Trophoblast cell (in vitro differentiated cells and primary cell): ENCODE measurements around the gene SP1.
"Not testable (repeated sequence)": the region's sequence is repeated elsewhere in the genome, so short reads cannot be mapped to it uniquely, and the experiment has no call there.

Experiments used
- DNase-seq, 2 donors: peaks; one replicate each; pipeline ENCODE4 v3.0.0-alpha.2; 2016
- H2AFZ ChIP-seq: 2 replicates; pipeline ENCODE4 v1.6.1; 2013; ENCODE audit warnings: low read length, moderate library complexity, mild to moderate bottlenecking; ENCODE audit not compliant: insufficient read depth, poor library complexity
- H2AK5ac ChIP-seq: 2 replicates; pipeline ENCODE4 v1.6.1; 2013; ENCODE audit warnings: mild to moderate bottlenecking, low read length
- H2BK120ac ChIP-seq: 2 replicates; pipeline ENCODE4 v1.6.1; 2013; ENCODE audit warnings: low read length, mild to moderate bottlenecking, moderate library complexity; ENCODE audit not compliant: insufficient read depth, poor library complexity
- H2BK12ac ChIP-seq: 2 replicates; pipeline ENCODE4 v1.6.1; 2013; ENCODE audit warnings: mild to moderate bottlenecking, low read length, moderate library complexity
- H2BK5ac ChIP-seq: 2 replicates; pipeline ENCODE4 v1.6.1; 2013; ENCODE audit warnings: low read length, low read depth, moderate library complexity, mild to moderate bottlenecking; ENCODE audit not compliant: poor library complexity
- H3K14ac ChIP-seq: 2 replicates; pipeline ENCODE4 v1.6.1; 2013; ENCODE audit warnings: mild to moderate bottlenecking, low read length
- H3K18ac ChIP-seq: 2 replicates; pipeline ENCODE4 v1.6.1; 2013; ENCODE audit warnings: mild to moderate bottlenecking, low read length
- H3K23ac ChIP-seq: 2 replicates; pipeline ENCODE4 v1.6.1; 2013; ENCODE audit warnings: low read length
- H3K27ac ChIP-seq: 2 replicates; pipeline ENCODE4 v1.5.1; 2013; ENCODE audit warnings: low read depth, mild to moderate bottlenecking, inconsistent platforms, low read length, moderate library complexity
- H3K27me3 ChIP-seq: 2 replicates; pipeline ENCODE4 v1.6.1; 2013; ENCODE audit warnings: inconsistent platforms, mild to moderate bottlenecking, low read length, moderate library complexity; ENCODE audit not compliant: insufficient read depth
- H3K36me3 ChIP-seq, 2 experiments: 1 replicate in 1 of 2; 2 replicates in 1 of 2; pipeline ENCODE4 v1.6.1; 2013; ENCODE audit warnings: low read length in 2 of 2, mild to moderate bottlenecking in 2 of 2, moderate library complexity in 1 of 2; ENCODE audit not compliant: insufficient read depth in 2 of 2, control insufficient read depth in 1 of 2
- H3K4ac ChIP-seq: 2 replicates; pipeline ENCODE4 v1.6.1; 2013; ENCODE audit warnings: low read depth, mild to moderate bottlenecking, low read length, moderate library complexity
- H3K4me1 ChIP-seq, 2 experiments: 1 replicate in 1 of 2; 2 replicates in 1 of 2; pipeline ENCODE4 v1.6.1; 2013; ENCODE audit warnings: low read length in 2 of 2, mild to moderate bottlenecking in 2 of 2, moderate library complexity in 1 of 2; ENCODE audit not compliant: insufficient read depth in 2 of 2, control insufficient read depth in 1 of 2
- H3K4me2 ChIP-seq: 2 replicates; pipeline ENCODE4 v1.6.1; 2013; ENCODE audit warnings: inconsistent platforms, mild to moderate bottlenecking, low read length, moderate library complexity
- H3K4me3 ChIP-seq: 2 replicates; pipeline ENCODE4 v1.5.1; 2013; ENCODE audit warnings: mild to moderate bottlenecking, low read depth, low read length, inconsistent platforms
- H3K79me1 ChIP-seq: one replicate; pipeline ENCODE4 v1.6.1; 2013; ENCODE audit warnings: low read length
- H3K79me2 ChIP-seq: 2 replicates; pipeline ENCODE4 v1.6.1; 2013; ENCODE audit warnings: low read length, mild to moderate bottlenecking; ENCODE audit not compliant: control insufficient read depth, insufficient read depth, poor library complexity
- H3K9ac ChIP-seq: 2 replicates; pipeline ENCODE4 v1.6.1; 2013; ENCODE audit warnings: mild to moderate bottlenecking, low read length
- H3K9me3 ChIP-seq: 2 replicates; pipeline ENCODE4 v1.6.1; 2013; ENCODE audit warnings: low read depth, mild to moderate bottlenecking, control low read depth, inconsistent platforms, low read length; ENCODE audit not compliant: insufficient read depth
- H4K12ac ChIP-seq: 2 replicates; pipeline ENCODE4 v1.6.1; 2013; ENCODE audit warnings: low read depth, mild to moderate bottlenecking, low read length, moderate library complexity
- H4K8ac ChIP-seq: 2 replicates; pipeline ENCODE4 v1.6.1; 2013; ENCODE audit warnings: low read depth, mild to moderate bottlenecking, low read length, moderate library complexity
- H4K91ac ChIP-seq: one replicate; pipeline ENCODE4 v1.6.1; 2013; ENCODE audit warnings: low read depth, mild to moderate bottlenecking, low read length, moderate library complexity
- WGBS: extraction: QIAGEN DNeasy Blood & Tissue Kit; methylation state at CpG from one replicate; pipeline ENCODE4 v1.1.7; 2013; ENCODE audit warnings: missing lambda C conversion rate; ENCODE audit not compliant: insufficient read length, insufficient coverage; ENCODE audit errors: extremely low coverage; 5-methylcytosine and 5-hydroxymethylcytosine counted together

SP1 gene

DNA sequence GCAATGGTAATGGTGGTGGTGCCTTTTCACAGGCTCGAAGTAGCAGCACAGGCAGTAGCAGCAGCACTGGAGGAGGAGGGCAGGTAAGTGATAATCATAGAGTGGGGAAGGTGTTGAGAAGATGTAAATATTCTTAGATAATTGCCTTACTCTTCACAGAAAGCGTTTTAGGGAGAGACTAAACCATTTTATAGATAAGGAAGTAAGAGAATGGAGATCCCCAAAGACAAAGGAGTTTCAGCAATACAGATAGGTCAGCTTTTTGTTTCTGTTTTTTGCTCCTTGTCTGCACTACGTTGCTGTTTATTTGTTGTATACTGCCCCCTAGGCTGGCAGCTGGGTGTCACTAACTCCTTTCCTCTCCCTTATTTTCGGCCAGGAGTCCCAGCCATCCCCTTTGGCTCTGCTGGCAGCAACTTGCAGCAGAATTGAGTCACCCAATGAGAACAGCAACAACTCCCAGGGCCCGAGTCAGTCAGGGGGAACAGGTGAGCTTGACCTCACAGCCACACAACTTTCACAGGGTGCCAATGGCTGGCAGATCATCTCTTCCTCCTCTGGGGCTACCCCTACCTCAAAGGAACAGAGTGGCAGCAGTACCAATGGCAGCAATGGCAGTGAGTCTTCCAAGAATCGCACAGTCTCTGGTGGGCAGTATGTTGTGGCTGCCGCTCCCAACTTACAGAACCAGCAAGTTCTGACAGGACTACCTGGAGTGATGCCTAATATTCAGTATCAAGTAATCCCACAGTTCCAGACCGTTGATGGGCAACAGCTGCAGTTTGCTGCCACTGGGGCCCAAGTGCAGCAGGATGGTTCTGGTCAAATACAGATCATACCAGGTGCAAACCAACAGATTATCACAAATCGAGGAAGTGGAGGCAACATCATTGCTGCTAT lies 2.0 kb downstream of the SP1 start:
- Histone ChIP-seq H3K79me1 (peaks cover 10% of the 10 kb centered on the region), H3K4ac (peak overlapping the region; percentile 49), H3K4me1 (peaks cover 13 to 23% of the 10 kb centered on the region in 2 experiments), H3K18ac (peak overlapping the region; percentile 88), H3K4me2 (peak overlapping the region; percentile 60), H4K12ac (peak overlapping the region; percentile 16), H3K9me3 (peaks cover 2% of the 10 kb centered on the region), H3K27ac (peak overlapping the region; percentile 74), H2AK5ac (no peak overlapping the region), H2AFZ (no peak overlapping the region), H4K91ac (peak overlapping the region; percentile 19), H3K36me3 (peaks cover 22 to 31% of the 10 kb centered on the region in 2 experiments), H3K27me3 (no peaks in the 10 kb centered on the region), H2BK120ac (no peak overlapping the region), H4K8ac (peak overlapping the region; percentile 43), H3K14ac (peak overlapping the region; percentile 74), H2BK12ac (no peak overlapping the region), H3K79me2 (peaks cover 16% of the 10 kb centered on the region), H3K23ac (no peak overlapping the region), H3K9ac (no peak overlapping the region), H2BK5ac (peak overlapping the region; percentile 26), H3K4me3 (no peak overlapping the region)
- DNase-seq, result peak; percentile 62 to 73
- no CpG with 5 or more reads among the region's 9 CpGs for WGBS

DNA sequence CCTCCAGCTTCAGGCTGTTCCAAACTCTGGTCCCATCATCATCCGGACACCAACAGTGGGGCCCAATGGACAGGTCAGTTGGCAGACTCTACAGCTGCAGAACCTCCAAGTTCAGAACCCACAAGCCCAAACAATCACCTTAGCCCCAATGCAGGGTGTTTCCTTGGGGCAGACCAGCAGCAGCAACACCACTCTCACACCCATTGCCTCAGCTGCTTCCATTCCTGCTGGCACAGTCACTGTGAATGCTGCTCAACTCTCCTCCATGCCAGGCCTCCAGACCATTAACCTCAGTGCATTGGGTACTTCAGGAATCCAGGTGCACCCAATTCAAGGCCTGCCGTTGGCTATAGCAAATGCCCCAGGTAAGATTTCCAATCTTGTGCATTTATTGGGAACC lies 3.3 kb downstream of the SP1 start:
- Histone ChIP-seq H3K4me1 (peaks cover 13 to 24% of the 10 kb centered on the region in 2 experiments), H3K9me3 (peaks cover 2% of the 10 kb centered on the region), H2BK120ac (no peak overlapping the region), H3K4ac (peak overlapping the region; percentile 4), H4K8ac (no peak overlapping the region), H2BK12ac (no peak overlapping the region), H3K79me2 (peaks cover 16% of the 10 kb centered on the region), H3K18ac (no peak overlapping the region), H3K79me1 (peaks cover 10% of the 10 kb centered on the region), H3K23ac (no peak overlapping the region), H2AFZ (no peak overlapping the region), H3K9ac (no peak overlapping the region), H4K12ac (no peak overlapping the region), H3K4me3 (no peak overlapping the region), H3K14ac (no peak overlapping the region), H2BK5ac (no peak overlapping the region), H2AK5ac (no peak overlapping the region), H3K27ac (no peak overlapping the region), H4K91ac (no peak overlapping the region), H3K27me3 (no peaks in the 10 kb centered on the region), H3K36me3 (peaks cover 22 to 36% of the 10 kb centered on the region in 2 experiments), H3K4me2 (peak overlapping the region; percentile 10)
- DNase-seq, result peak; percentile 46 to 52
- no CpG with 5 or more reads among the region's 2 CpGs for WGBS

DNA sequence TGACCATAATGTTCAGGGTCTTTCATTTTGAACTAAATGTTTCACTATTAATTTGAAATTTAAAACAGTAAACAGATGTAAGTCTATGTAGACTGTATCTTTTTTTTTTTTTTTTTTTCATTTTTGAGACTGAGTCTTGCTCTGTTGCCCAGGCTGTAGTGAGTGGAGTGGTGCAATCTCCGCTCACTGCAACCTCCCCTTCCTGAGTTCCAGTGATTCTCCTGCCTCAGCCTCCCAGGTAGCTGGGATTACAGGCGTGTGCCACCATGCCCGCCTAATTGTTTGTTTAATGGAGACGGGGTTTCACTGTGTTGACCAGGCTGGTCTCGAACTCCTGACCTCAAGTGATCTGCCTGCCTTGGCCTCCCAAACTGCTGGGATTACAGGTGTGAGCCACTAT lies 6.4 kb downstream of the SP1 start:
- not testable (repeated sequence) for DNase-seq, H3K4me2 ChIP-seq, H3K4me3 ChIP-seq, H2BK5ac ChIP-seq, H3K27ac ChIP-seq, H3K9ac ChIP-seq, H2BK120ac ChIP-seq, H3K79me1 ChIP-seq, H3K9me3 ChIP-seq, H2AFZ ChIP-seq, H3K14ac ChIP-seq, H3K23ac ChIP-seq, H4K12ac ChIP-seq, H3K4ac ChIP-seq, H2BK12ac ChIP-seq, H3K18ac ChIP-seq, H3K27me3 ChIP-seq, H4K8ac ChIP-seq, H2AK5ac ChIP-seq, H4K91ac ChIP-seq
- peaks cover 13 to 20% of the 10 kb centered on the region in 2 experiments for H3K4me1 ChIP-seq
- H3K79me2 ChIP-seq, result peaks cover 17% of the 10 kb centered on the region
- peaks cover 28 to 38% of the 10 kb centered on the region in 2 experiments for H3K36me3 ChIP-seq
- no CpG with 5 or more reads among the region's 5 CpGs for WGBS

DNA sequence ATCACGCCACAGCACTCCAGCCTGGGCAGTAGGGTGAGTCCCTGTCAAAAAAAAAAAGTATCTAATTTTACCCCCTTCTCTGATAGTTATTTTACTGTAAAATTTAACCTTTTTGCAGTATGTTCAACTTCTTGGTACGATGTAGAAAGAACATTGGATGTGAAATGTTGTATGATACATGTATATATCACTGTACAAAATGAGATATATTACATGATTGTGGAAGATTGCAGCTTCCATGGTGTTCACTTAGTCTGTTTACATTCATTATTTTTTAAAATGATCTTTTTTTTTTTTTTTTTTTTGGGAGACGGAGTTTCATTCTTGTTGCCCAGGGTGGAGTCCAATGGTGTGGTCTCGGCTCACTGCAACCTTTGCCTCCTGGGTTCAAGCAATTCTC lies 9.0 kb downstream of the SP1 start:
- H3K79me2 ChIP-seq, result peaks cover 10% of the 10 kb centered on the region

More for the DNA sequence above, 9.0 kb downstream of the SP1 start:
- Histone ChIP-seq H2BK5ac (no peak overlapping the region), H3K23ac (no peak overlapping the region), H4K12ac (no peak overlapping the region), H3K14ac (no peak overlapping the region), H3K27me3 (no peaks in the 10 kb centered on the region), H2AFZ (no peak overlapping the region), H3K9me3 (no peaks in the 10 kb centered on the region), H2BK12ac (no peak overlapping the region), H3K4ac (no peak overlapping the region), H3K4me1 (peaks cover 2 to 5% of the 10 kb centered on the region in 2 experiments), H2BK120ac (no peak overlapping the region), H3K4me3 (no peak overlapping the region), H3K4me2 (no peak overlapping the region), H4K91ac (no peak overlapping the region), H2AK5ac (no peak overlapping the region), H4K8ac (no peak overlapping the region), H3K79me1 (no peaks in the 10 kb centered on the region), H3K36me3 (peaks cover 13 to 22% of the 10 kb centered on the region in 2 experiments), H3K18ac (no peak overlapping the region), H3K9ac (no peak overlapping the region), H3K27ac (no peak overlapping the region)
- WGBS, result no CpG with 5 or more reads among the region's 4 CpGs
- DNase-seq, result no peak
